OCI-LY1 (cell line): ENCODE measurements around the gene SCYL2.
A peak's percentile ranks its signal among the peaks of the same experiment; 100 is the strongest.
"Not testable (repeated sequence)": the region's sequence is repeated elsewhere in the genome, so short reads cannot be mapped to it uniquely, and the experiment has no call there.

ENCODE experiments used
- H2AFZ ChIP-seq: fragments of 200-600 bp; sonication (generic), shearing (Covaris generic); 2 replicates; pipeline ENCODE4 v1.6.0; 2014; ENCODE audit warnings: antibody characterized with exemption, mild to moderate bottlenecking, low read length
- H3F3A ChIP-seq: fragments of 200-600 bp; sonication (generic), shearing (Covaris generic); 2 replicates; pipeline ENCODE4 v1.6.0; 2014; ENCODE audit warnings: mild to moderate bottlenecking, antibody characterized with exemption, low read length, moderate library complexity; ENCODE audit not compliant: insufficient read depth
- H3K27ac ChIP-seq: fragments of 200-600 bp; sonication (generic); 2 replicates; pipeline ENCODE4 v1.5.1; 2014; ENCODE audit warnings: low read length, mixed run types, mild to moderate bottlenecking, low read depth; ENCODE audit not compliant: poor library complexity, severe bottlenecking
- H3K27me3 ChIP-seq: fragments of 200-600 bp; sonication (generic); 2 replicates; pipeline ENCODE4 v1.6.0; 2014; ENCODE audit warnings: antibody characterized with exemption, mild to moderate bottlenecking, low read length, moderate library complexity; ENCODE audit not compliant: insufficient read depth
- H3K36me3 ChIP-seq: fragments of 200-600 bp; sonication (generic); 2 replicates; pipeline ENCODE4 v1.6.1; 2014; ENCODE audit warnings: mild to moderate bottlenecking, antibody characterized with exemption, low read length, moderate library complexity, mixed read lengths; ENCODE audit not compliant: insufficient read depth
- H3K4me1 ChIP-seq: fragments of 200-600 bp; sonication (generic); 2 replicates; pipeline ENCODE4 v1.5.1; 2014; ENCODE audit warnings: mild to moderate bottlenecking, low read length, moderate library complexity; ENCODE audit not compliant: insufficient read depth, severe bottlenecking
- H3K4me2 ChIP-seq: fragments of 200-600 bp; sonication (generic), shearing (Covaris generic); 2 replicates; pipeline ENCODE4 v1.6.1; 2014; ENCODE audit warnings: low read length
- H3K4me3 ChIP-seq: fragments of 200-600 bp; sonication (generic); 2 replicates; pipeline ENCODE4 v1.5.1; 2014; ENCODE audit warnings: low read length, low read depth, mild to moderate bottlenecking, mixed read lengths; ENCODE audit not compliant: poor library complexity, severe bottlenecking
- H3K79me2 ChIP-seq: fragments of 200-600 bp; shearing (Covaris generic); 2 replicates; pipeline ENCODE4 v1.6.1; 2016; ENCODE audit warnings: mixed run types, low read length, mixed read lengths; ENCODE audit not compliant: insufficient read depth
- H3K9ac ChIP-seq: fragments of 200-600 bp; sonication (generic), shearing (Covaris generic); 2 replicates; pipeline ENCODE4 v1.6.1; 2014; ENCODE audit warnings: mild to moderate bottlenecking, low read length, mixed read lengths
- H3K9me2 ChIP-seq: fragments of 200-600 bp; sonication (generic), shearing (Covaris generic); 2 replicates; pipeline ENCODE4 v1.6.1; 2014; ENCODE audit warnings: low read depth, mild to moderate bottlenecking, low read length, mixed read lengths
- H3K9me3 ChIP-seq: fragments of 200-600 bp; shearing (Covaris generic); 2 replicates; pipeline ENCODE4 v1.6.1; 2014; ENCODE audit warnings: low read length, mixed read lengths
- H4K20me1 ChIP-seq: fragments of 200-600 bp; sonication (generic), shearing (Covaris generic); 2 replicates; pipeline ENCODE4 v1.6.0; 2016; ENCODE audit warnings: mild to moderate bottlenecking, low read length; ENCODE audit not compliant: insufficient read depth
- EZH2 ChIP-seq: fragments of 200-600 bp; sonication (generic), shearing (Covaris generic); IDR thresholded peaks from 2 replicates; pipeline ENCODE4 v1.8.0; 2017; ENCODE audit warnings: borderline replicate concordance, mixed run types, mild to moderate bottlenecking, antibody characterized with exemption, low read length, moderate library complexity, mixed read lengths
- TF ChIP-seq, protein P1 (sequence below): fragments of 200-600 bp; sonication (generic), shearing (Covaris generic); IDR thresholded peaks from 2 replicates; pipeline ENCODE4 v1.5.1; 2017; ENCODE audit warnings: mild to moderate bottlenecking, antibody characterized with exemption, low read length, moderate library complexity, mixed read lengths

Gene SCYL2

DNA sequence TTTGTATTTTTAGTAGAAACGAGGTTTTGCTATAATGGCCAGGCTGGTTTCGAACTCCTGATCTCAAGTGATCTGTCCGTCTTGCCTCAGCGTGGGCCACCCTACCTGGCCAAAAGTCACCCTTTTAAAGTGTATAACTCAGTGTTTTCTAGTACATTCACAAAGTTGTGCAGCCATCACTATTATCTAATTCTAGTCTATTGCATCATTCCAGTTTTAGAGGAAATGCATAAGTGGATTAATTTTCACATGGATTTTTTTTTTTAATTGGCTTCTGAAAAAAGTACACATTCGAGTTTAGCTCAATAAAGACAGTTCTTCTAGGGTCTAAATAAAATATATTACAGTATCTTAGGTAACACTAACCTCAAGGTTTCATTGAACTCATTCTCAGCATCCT, 3.8 kb upstream of the SCYL2 start:
- no peak overlapping the region for H3K27ac ChIP-seq
- 0 out of 2 replicates have a peak, but pooled peaks cover 1% of the 10 kb centered on the region for H4K20me1 ChIP-seq
- H3K4me3 ChIP-seq: no peak overlapping the region
- no peaks in the 10 kb centered on the region for H3F3A ChIP-seq
- peaks cover 6% of the 10 kb centered on the region for H3K79me2 ChIP-seq
- no peak overlapping the region for H3K4me2 ChIP-seq
- H3K9me3 ChIP-seq: no peaks in the 10 kb centered on the region
- no peak overlapping the region for H2AFZ ChIP-seq
- no peaks in the 10 kb centered on the region for H3K27me3 ChIP-seq
- no peaks in the 10 kb centered on the region for H3K9me2 ChIP-seq
- TF ChIP-seq, protein P1, sequence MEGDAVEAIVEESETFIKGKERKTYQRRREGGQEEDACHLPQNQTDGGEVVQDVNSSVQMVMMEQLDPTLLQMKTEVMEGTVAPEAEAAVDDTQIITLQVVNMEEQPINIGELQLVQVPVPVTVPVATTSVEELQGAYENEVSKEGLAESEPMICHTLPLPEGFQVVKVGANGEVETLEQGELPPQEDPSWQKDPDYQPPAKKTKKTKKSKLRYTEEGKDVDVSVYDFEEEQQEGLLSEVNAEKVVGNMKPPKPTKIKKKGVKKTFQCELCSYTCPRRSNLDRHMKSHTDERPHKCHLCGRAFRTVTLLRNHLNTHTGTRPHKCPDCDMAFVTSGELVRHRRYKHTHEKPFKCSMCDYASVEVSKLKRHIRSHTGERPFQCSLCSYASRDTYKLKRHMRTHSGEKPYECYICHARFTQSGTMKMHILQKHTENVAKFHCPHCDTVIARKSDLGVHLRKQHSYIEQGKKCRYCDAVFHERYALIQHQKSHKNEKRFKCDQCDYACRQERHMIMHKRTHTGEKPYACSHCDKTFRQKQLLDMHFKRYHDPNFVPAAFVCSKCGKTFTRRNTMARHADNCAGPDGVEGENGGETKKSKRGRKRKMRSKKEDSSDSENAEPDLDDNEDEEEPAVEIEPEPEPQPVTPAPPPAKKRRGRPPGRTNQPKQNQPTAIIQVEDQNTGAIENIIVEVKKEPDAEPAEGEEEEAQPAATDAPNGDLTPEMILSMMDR: no peak
- no peak for TF ChIP-seq EZH2
- no peak overlapping the region for H3K9ac ChIP-seq
- H3K36me3 ChIP-seq: no peaks in the 10 kb centered on the region
- H3K4me1 ChIP-seq: peaks cover 11% of the 10 kb centered on the region

DNA sequence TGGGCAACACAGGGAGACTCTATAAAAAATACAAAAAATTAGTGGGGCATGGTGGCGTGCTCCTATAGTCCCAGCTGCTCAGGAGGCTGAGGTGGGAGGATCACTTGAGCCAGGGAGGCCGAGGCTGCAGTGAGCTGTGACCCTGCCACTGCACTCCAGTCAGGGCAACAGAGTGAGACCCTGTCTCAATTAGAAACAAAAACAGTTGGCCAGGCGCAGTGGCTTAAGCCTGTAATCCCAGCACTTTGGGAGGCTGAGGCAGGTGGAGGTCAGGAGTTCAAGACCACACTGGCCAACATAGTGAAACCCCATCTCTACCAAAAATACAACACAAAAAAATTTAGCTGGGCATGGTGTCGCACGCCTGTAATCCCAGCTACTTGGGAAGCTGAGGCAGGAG, 1.9 kb upstream of the SCYL2 start:
- not testable (repeated sequence) for H3K9me2 ChIP-seq, H3K4me2 ChIP-seq, H3K36me3 ChIP-seq, H3K9me3 ChIP-seq, H2AFZ ChIP-seq, H3K27ac ChIP-seq, H3F3A ChIP-seq, H3K4me3 ChIP-seq, H3K9ac ChIP-seq, H3K27me3 ChIP-seq, H4K20me1 ChIP-seq
- Histone ChIP-seq H3K79me2 (peaks cover 22% of the 10 kb centered on the region), H3K4me1 (peaks cover 27% of the 10 kb centered on the region)

DNA sequence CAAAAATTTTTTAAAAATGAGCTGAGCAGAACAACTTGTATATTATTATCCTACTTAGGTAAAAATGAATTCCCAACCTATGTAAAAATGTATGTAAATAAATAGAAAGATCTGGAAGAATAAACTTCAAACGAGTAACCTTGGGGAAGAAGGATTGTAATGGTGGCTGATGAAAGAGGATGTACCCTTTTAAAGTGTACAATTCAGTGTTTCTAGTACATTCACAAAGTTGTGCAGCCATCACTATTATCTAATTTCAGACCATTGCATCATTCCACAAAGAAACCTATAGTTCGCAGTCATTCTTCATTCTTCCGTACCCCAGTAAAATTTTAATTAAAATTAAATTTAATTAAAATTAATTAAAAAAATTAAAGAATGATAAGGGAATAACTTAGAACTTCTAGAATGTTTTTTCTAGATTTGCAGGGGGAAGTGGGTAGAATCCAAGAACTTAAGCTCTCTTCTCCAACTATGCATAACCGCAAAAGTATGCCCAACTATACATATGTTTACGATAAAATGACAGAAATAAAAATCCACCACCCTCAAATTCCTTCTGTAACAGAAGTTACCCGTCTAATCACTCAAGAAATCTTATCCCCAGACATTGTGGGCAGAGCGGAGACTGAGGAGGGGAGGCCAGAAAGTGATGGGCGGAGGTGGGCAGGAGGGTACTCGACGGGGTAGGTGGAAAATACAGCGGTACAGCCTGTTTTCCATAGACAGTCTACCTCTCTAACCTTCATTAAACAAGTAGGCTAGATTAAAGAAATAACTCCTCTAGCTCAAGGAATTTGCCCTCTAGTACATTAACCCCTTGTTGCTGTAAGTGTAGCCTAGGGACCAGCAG, 1.0 kb upstream of the SCYL2 start:
- H3K4me2 ChIP-seq: peak overlapping the region; percentile 88
- H3K4me3 ChIP-seq: peak overlapping the region; percentile 81
- no peaks in the 10 kb centered on the region for H3K9me2 ChIP-seq
- no peaks in the 10 kb centered on the region for H3K36me3 ChIP-seq
- H3K9ac ChIP-seq: peak overlapping the region; percentile 74
- no peaks in the 10 kb centered on the region for H3F3A ChIP-seq
- H3K4me1 ChIP-seq: peaks cover 27% of the 10 kb centered on the region
- H2AFZ ChIP-seq: peak overlapping the region; percentile 23; the same call in 1 of the 2 replicates
- peaks cover 25% of the 10 kb centered on the region for H3K79me2 ChIP-seq
- TF ChIP-seq, protein P1: no peak
- no peak for TF ChIP-seq EZH2
- H3K9me3 ChIP-seq: no peaks in the 10 kb centered on the region
- H3K27me3 ChIP-seq: no peaks in the 10 kb centered on the region
- 0 out of 2 replicates have a peak, but pooled peaks cover 2% of the 10 kb centered on the region for H4K20me1 ChIP-seq
- no peak overlapping the region for H3K27ac ChIP-seq

DNA sequence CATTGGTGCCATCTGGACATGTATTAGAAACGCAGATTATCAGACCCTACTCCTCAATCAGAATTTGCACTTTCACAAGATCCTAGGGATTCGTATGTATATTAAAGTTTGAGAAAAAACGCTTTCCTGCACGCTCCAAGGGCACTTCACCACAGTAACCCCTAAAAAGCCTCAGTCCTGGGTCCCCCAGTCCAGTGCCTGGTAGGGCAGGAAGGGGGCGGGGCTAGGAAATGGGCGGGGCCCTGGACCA, 467 bp upstream of the SCYL2 start:
- Histone ChIP-seq H3K9ac (peak overlapping the region; percentile 74), H3K27ac (peak overlapping the region; percentile 55), H3K79me2 (peaks cover 30% of the 10 kb centered on the region), H3K4me3 (peak overlapping the region; percentile 81), H3K36me3 (no peaks in the 10 kb centered on the region), H3K4me1 (peaks cover 27% of the 10 kb centered on the region), H2AFZ (peak overlapping the region; percentile 23; the same call in 1 of the 2 replicates), H3K27me3 (no peaks in the 10 kb centered on the region), H3K9me3 (no peaks in the 10 kb centered on the region), H3K9me2 (no peaks in the 10 kb centered on the region), H4K20me1 (0 out of 2 replicates have a peak, but pooled peaks cover 2% of the 10 kb centered on the region), H3F3A (no peaks in the 10 kb centered on the region), H3K4me2 (peak overlapping the region; percentile 88)
- TF ChIP-seq, protein P1: no peak
- no peak for TF ChIP-seq EZH2
